Measurements from ENCODE around the gene UGGT2.

GRCh38 chr13:95987841-95988240, 65.4 kb downstream of the UGGT2 start:
- no peak for TF ChIP-seq POLR2AphosphoS5 (IDR thresholded peaks at IDR 0.05)
- TF ChIP-seq CTCF (IDR thresholded peaks at IDR 0.05) = no peak

Measured in breast epithelium (tissue), 3 donors.